Fibroblast of skin of left quadriceps (primary cell): ENCODE data around the gene TM7SF3.
"Not testable (repeated sequence)": the region's sequence is repeated elsewhere in the genome, so short reads cannot be mapped to it uniquely, and the experiment has no call there.

Experiments used
- DNase-seq, 2 experiments: peaks; one replicate each; pipeline ENCODE4 v3.0.0-alpha.2; 2013; ENCODE audit warnings: low read depth in 2 of 2

TM7SF3 gene

DNA sequence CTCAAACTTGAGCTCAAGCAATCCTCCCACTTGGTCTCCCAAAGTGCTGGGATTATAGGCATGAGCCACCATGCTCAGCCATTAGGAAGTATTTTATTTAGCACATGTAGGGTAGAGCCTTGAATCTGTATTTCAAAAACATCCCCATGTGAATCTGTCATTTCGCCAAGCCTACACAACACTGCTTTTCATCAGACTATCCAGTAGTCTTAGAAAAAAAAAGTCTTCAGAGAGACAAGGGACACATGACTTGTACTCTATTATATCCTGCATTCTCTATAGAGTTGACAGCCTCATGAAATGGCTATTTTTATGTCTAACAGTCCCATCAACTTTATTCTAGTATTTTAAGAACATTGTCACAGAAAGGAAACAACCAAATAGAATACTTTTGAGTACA, 35.4 kb downstream of the TM7SF3 start:
- no peak for DNase-seq

GRCh38 chr12:26976687-26977086, 37.5 kb downstream of the TM7SF3 start:
- no peak for DNase-seq

DNA sequence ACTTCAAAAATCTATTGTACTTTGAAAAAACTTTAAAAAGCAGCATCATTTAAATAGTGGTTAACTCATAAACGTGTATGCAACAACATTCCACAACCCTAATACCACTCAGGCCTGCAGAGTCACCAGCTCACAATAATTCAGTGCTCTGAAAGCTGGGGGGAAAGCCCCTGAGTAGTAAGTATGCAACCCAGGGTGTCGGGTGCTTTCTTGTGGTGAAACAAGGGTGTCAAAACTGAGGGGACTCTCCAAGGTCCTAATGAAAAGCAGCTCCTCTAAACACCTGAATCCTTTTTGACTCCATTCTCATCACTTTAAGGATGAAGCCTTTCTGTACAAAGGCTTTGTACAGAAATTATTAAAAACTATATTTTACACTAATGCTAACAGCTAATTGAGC, 42.2 kb downstream of the TM7SF3 start:
- DNase-seq, result no peak

GRCh38 chr12:26970136-26970535, 44.0 kb downstream of the TM7SF3 start:
- DNase-seq, result no peak

DNA sequence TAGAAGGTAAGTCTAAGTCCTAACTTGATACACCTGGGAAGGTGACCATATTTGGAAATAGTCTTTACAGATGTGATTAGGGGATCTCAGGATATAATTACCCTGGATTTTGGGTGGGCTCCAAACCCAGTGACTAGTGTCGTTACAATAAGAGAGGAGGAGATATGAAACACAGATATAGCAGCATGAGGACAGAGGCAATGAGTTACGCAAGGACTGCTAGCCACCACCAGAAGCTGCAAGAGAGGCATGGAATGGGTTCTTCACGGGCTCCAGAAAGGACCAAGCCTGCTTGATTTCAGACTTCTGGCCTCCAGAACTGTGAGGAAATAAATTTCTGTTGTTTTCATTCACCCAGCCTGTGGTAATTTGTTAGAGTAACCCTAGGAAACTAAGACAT, 47.3 kb downstream of the TM7SF3 start:
- no peak for DNase-seq

DNA sequence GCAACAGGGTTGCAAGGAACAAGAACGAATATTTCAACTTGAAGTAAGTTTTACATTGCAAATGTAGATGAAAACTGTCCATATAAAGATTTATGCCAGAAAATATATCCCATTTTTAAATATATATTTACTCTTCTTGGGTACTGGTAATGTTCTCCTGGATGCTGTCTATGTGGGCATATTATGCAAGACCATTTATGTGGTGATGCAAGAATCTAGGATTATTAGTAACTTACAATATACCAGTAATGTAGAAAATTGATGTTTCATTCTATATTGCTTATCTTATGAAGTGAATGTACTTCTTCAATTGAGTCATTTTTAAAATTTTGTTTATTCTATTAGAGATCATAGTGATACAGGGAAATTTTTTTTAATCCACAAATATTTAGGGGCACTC, 50.8 kb downstream of the TM7SF3 start:
- no peak for DNase-seq

- no peak for DNase-seq
Observed at GRCh38 chr12:26961803-26962202, 52.4 kb downstream of the TM7SF3 start.

DNA sequence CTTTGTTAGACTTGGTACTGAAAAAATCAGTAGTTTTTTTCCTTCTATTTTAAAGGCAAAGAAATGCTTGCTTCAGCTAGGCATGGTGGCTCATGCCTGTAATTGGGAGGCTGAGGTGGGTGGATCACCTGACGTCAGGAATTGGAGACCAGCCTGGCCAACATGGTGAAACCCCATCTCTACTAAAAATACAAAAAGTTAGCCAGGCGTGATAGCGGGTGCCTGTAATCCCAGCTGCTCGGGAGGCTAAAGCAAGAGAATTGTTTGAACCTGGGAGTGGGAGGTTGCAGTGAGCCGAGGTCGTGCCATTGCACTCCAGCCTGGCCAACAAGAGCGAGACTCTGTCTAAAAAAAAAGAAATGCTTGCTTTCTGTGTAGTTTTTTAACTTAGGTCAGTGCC, 52.8 kb downstream of the TM7SF3 start:
- not testable (repeated sequence) for DNase-seq

- no peak for DNase-seq
Observed at GRCh38 chr12:26954027-26954426, 60.2 kb downstream of the TM7SF3 start.

GRCh38 chr12:26953447-26953846, 60.7 kb downstream of the TM7SF3 start:
- DNase-seq, result no peak

- no peak for DNase-seq
Observed at GRCh38 chr12:26948309-26948708, 65.9 kb downstream of the TM7SF3 start.

GRCh38 chr12:26941215-26941594, 73.0 kb downstream of the TM7SF3 start:
- DNase-seq, result no peak

DNA sequence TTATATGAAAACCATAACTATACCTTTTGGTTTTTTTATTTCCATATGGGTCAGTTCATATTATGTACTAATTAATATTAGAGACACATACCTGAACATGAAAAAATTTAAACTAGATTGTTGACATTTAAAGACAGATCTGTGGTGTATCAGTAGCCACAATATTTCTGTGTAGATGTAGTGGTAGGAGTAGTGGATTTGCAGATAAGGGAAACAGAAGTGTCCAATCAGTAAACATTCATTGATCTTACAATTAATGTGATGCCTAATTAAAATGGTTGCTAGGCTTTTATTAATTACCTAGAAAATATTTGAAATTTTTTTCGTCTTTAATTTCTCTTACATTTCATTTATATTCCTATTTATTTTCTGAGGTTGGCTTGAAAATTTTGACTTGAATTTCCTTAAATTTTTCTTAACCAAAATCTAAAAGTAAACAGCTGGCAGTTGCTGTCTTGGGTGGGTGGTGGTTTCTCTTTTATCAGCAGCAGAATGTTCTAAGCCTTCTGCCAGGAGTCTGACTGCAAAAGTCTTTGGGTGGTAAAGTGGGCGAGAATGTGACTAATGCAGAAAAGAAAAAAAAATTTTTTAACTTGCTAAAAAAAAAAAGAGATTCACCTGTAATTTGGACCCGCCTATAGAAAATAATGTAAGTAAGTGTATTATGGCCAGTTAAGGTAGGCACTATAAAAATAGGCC, 73.5 kb downstream of the TM7SF3 start:
- DNase-seq, result no peak

DNA sequence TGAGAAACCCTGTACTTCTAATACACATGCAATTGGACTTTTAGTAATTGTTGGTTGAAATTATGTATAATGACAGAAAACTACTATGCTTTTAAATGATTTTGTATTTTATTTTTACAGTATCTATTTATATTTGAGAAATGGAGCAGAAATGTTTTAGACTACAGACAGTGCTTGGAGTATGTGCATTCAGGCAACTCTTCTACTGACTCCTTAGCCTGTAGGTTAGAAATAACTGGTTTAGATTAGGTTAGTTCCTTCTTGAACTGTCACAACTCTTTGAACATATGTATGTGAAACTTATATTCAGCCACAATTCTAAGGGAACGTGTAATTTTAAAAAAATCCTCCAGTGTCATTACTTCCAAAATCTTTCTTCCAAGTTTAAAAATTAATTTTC, 74.2 kb downstream of the TM7SF3 start:
- no peak for DNase-seq

DNA sequence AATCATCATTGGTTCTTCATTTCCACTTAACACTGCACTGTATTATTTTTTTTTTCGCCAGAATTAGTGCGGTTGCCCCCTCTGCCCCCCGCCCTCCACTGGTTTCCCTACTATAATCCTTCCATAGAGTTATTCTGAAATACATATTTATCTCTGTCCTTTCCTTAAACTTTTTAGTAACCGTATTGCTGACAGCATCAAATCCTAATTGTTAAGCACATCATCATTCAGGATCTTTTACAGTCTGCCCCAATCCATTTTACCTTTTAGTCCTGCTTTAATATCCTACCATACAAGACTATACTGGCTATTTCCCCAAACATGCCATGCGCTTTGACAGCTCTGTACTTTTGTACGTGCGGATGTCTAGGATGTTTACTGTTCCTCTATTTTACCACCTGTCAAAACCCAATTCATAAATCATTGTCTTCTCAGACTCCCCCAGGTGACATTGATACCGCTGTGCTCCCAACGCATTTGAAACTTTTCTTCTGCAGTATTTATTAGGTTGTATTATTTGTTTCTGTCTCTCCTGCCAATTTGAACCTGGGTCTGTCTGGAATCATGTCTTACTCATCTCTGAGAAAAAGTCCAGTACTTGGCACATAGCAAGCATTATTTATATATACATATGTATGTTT, 74.9 kb downstream of the TM7SF3 start:
- no peak for DNase-seq

DNA sequence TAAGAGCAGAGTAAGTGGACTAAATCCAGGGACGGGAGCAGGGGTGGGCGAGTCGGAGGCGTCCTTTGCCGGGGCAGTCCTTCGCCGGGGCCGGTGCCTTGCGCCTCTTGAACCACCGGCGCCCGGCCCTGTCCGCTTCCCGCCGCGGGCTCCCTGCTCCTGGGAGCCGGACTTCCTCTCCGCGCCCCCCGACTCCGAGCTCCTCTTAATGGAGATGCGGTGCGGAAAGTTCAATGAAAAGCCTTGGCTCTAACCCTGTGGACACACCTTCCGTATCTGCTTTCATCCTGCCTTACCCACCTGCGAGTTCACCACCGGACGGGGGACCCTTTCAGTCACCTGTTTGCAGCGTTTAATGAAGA, 75.5 kb downstream of the TM7SF3 start:
- no peak for DNase-seq

GRCh38 chr12:26937863-26938700, 76.1 kb downstream of the TM7SF3 start, which contains the start of the genes FGFR1OP2 and INTS13:
Gene FGFR1OP2 (plus strand): TSS chr12:26938470. CDS start chr12:26954159, 15,689 bp downstream.
Gene INTS13 (minus strand): TSS chr12:26937981. CDS start chr12:26936803, 1,178 bp downstream.
- peak; percentile 99 for DNase-seq

DNA sequence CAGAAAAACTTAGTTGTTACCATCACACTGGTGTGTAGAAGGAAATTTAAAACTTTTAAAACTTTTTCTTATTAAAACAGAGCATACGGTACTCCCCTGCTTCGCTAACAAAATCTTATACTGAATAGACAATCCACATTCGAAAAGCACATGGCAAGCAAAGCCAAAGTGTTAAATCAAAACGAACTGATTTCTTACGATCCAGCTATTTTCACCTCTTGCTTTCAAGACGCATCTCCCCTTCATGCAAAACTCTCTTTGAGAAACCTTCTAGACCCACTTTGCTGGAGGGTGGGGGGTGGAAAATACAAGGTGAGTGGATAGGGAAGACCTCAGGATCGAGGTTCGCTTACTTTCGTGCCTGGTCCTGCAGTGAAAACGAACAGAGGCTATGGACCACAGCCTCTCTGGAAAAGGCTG, 76.7 kb downstream of the TM7SF3 start:
- DNase-seq, result no peak

DNA sequence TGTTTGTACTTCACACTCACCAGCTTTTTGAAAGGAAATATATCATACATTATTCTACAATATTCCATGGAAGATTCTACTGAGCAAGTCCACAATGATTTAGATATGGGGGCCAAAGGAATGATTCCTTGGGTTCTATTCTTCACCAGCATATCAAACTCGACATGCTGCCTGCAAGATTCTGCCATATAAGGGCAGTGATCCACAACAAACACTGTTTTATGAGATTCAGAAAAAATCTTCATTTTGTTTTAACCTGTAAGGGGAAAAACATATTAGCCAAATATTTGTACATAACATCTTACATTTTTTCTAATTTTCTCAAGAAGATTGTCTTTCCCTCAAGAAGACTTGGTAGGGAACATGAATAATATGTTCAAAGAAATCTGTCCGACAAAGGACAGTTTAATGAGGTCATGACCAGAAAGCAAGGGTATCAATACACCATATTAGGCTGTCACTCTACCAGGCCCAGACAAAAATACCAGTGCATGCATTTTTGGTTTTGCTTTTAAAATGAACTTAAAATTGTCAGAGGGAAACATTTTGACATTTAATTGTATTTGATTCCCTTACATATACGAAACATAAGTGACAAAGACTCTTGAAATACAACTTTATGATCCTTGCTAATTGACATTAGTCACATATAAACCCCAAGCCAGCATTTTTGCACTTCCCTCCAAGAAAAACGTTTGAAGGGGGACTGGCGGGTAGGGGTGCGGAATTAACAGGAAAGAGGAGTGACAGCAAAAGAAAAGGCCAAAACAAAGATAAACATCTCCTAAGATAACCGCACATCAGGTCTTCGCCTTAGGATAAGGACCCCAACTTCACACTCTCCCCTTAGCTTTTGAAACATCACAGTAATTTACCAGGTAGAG, 77.4 kb downstream of the TM7SF3 start:
- no peak for DNase-seq

GRCh38 chr12:26935636-26936378, 78.4 kb downstream of the TM7SF3 start:
- DNase-seq, result no peak

GRCh38 chr12:26929590-26929989, 84.6 kb downstream of the TM7SF3 start:
- DNase-seq, result no peak
